H9 (cell line): ENCODE results near the gene CUBN. TPM values are rescaled to one million over a fixed set of nuclear protein-coding genes. Genes with fewer than 3 reads are reported as not detected.

Experiments used
- DNase-seq: peaks from one replicate; pipeline ENCODE4 v3.0.0-alpha.2; 2017
- H2AFZ ChIP-seq: one replicate; pipeline ENCODE4 v1.6.1; 2013; ENCODE audit warnings: mild to moderate bottlenecking, low read length, control low read depth, moderate library complexity
- H2AK5ac ChIP-seq: 2 replicates; pipeline ENCODE4 v1.6.1; 2013; ENCODE audit warnings: low read length, control low read depth, mixed read lengths; ENCODE audit not compliant: insufficient read length
- H2BK120ac ChIP-seq: one replicate; pipeline ENCODE4 v1.6.1; 2013; ENCODE audit warnings: low read depth, mild to moderate bottlenecking, low read length, control low read depth, inconsistent platforms; ENCODE audit not compliant: poor library complexity, severe bottlenecking
- H2BK12ac ChIP-seq: 2 replicates; pipeline ENCODE4 v1.6.1; 2013; ENCODE audit warnings: low read length, control low read depth, mixed read lengths, low read depth; ENCODE audit not compliant: insufficient read length
- H2BK15ac ChIP-seq: 2 replicates; pipeline ENCODE4 v1.6.1; 2013; ENCODE audit warnings: low read depth, low read length, control low read depth
- H2BK20ac ChIP-seq: one replicate; pipeline ENCODE4 v1.6.1; 2013; ENCODE audit warnings: low read depth, mild to moderate bottlenecking, low read length, control low read depth, inconsistent platforms; ENCODE audit not compliant: poor library complexity, severe bottlenecking
- H2BK5ac ChIP-seq: 2 replicates; pipeline ENCODE4 v1.6.1; 2013; ENCODE audit warnings: low read length, control low read depth, mixed read lengths; ENCODE audit not compliant: insufficient read length
- H3K14ac ChIP-seq: 2 replicates; pipeline ENCODE4 v1.6.1; 2013; ENCODE audit warnings: low read length, control low read depth; ENCODE audit not compliant: insufficient read depth
- H3K18ac ChIP-seq: 2 replicates; pipeline ENCODE4 v1.6.1; 2013; ENCODE audit warnings: low read depth, mild to moderate bottlenecking, mixed read lengths, low read length, control low read depth; ENCODE audit not compliant: insufficient read length
- H3K23ac ChIP-seq: 2 replicates; pipeline ENCODE4 v1.6.1; 2013; ENCODE audit warnings: low read length, control low read depth, mixed read lengths, low read depth; ENCODE audit not compliant: insufficient read length
- H3K23me2 ChIP-seq: 2 replicates; pipeline ENCODE4 v1.6.1; 2013; ENCODE audit warnings: low read depth, mild to moderate bottlenecking, mixed read lengths, low read length, control low read depth; ENCODE audit not compliant: insufficient read length, poor library complexity, severe bottlenecking
- H3K27ac ChIP-seq: 2 replicates; pipeline ENCODE4 v1.5.1; 2013; ENCODE audit warnings: low read length, control low read depth, mixed read lengths, low read depth; ENCODE audit not compliant: insufficient read length
- H3K27me3 ChIP-seq: 2 replicates; pipeline ENCODE4 v1.6.1; 2013; ENCODE audit warnings: low read length, control low read depth, inconsistent platforms; ENCODE audit not compliant: insufficient read depth
- H3K4ac ChIP-seq: 2 replicates; pipeline ENCODE4 v1.6.1; 2013; ENCODE audit warnings: low read depth, mild to moderate bottlenecking, control low read depth, inconsistent platforms, low read length, moderate library complexity
- H3K4me1 ChIP-seq: 2 replicates; pipeline ENCODE4 v1.6.1; 2013; ENCODE audit warnings: low read length, control low read depth, inconsistent platforms; ENCODE audit not compliant: insufficient read depth
- H3K4me2 ChIP-seq: 2 replicates; pipeline ENCODE4 v1.6.1; 2013; ENCODE audit warnings: low read length, control low read depth, mixed read lengths; ENCODE audit not compliant: insufficient read length, insufficient read depth
- H3K56ac ChIP-seq: 2 replicates; pipeline ENCODE4 v1.6.1; 2013; ENCODE audit warnings: low read depth, mild to moderate bottlenecking, mixed read lengths, low read length, control low read depth; ENCODE audit not compliant: insufficient read length
- H3K79me1 ChIP-seq: 2 replicates; pipeline ENCODE4 v1.6.1; 2013; ENCODE audit warnings: low read depth, mild to moderate bottlenecking, moderate library complexity, low read length, control low read depth, inconsistent platforms; ENCODE audit not compliant: insufficient read depth, poor library complexity, severe bottlenecking
- H3K79me2 ChIP-seq: 2 replicates; pipeline ENCODE4 v1.6.1; 2013; ENCODE audit warnings: low read length, control low read depth, inconsistent platforms; ENCODE audit not compliant: insufficient read depth
- H3K9ac ChIP-seq: 2 replicates; pipeline ENCODE4 v1.6.1; 2013; ENCODE audit warnings: low read length, control low read depth, mixed read lengths; ENCODE audit not compliant: insufficient read length; ENCODE audit errors: extremely low read depth
- H3K9me3 ChIP-seq: one replicate; pipeline ENCODE4 v1.6.1; 2013; ENCODE audit warnings: low read depth, low read length, inconsistent platforms; ENCODE audit not compliant: control insufficient read depth
- H3T11ph ChIP-seq: one replicate; pipeline ENCODE4 v1.6.1; 2013; ENCODE audit warnings: mild to moderate bottlenecking, low read length, control low read depth, inconsistent platforms
- H4K20me1 ChIP-seq: one replicate; pipeline ENCODE4 v1.6.1; 2013; ENCODE audit not compliant: control insufficient read depth, insufficient read length, insufficient read depth
- H4K5ac ChIP-seq: 2 replicates; pipeline ENCODE4 v1.6.1; 2013; ENCODE audit warnings: low read depth, mild to moderate bottlenecking, mixed read lengths, low read length, control low read depth; ENCODE audit not compliant: insufficient read length
- H4K8ac ChIP-seq: replicated peaks from 2 replicates; pipeline ENCODE4 v1.6.1; 2013; ENCODE audit warnings: low read length, control low read depth, mixed read lengths, low read depth; ENCODE audit not compliant: insufficient read length
- H4K91ac ChIP-seq: 2 replicates; pipeline ENCODE4 v1.6.1; 2013; ENCODE audit warnings: low read depth, mild to moderate bottlenecking, moderate library complexity, mixed read lengths, low read length, control low read depth; ENCODE audit not compliant: insufficient read length
- H3K27ac Mint-ChIP-seq, 3 experiments: 2 replicates in 2 of 3; 3 replicates in 1 of 3; pipeline ENCODE4 v1.8.0; 2020 to 2021; ENCODE audit warnings: mixed read lengths in 3 of 3, mild to moderate bottlenecking in 1 of 3, moderate library complexity in 1 of 3
- H3K27me3 Mint-ChIP-seq: 2 replicates; pipeline ENCODE4 v1.8.0; 2021; ENCODE audit warnings: low read depth, mild to moderate bottlenecking, moderate library complexity, mixed read lengths
- H3K36me3 Mint-ChIP-seq, 3 experiments: 2 replicates in 2 of 3; 3 replicates in 1 of 3; pipeline ENCODE4 v1.8.0; 2020 to 2021; ENCODE audit warnings: low read depth in 3 of 3, mixed read lengths in 3 of 3; ENCODE audit not compliant: insufficient read depth in 1 of 3
- H3K4me1 Mint-ChIP-seq, 2 experiments: 2 replicates each; pipeline ENCODE4 v1.8.0; 2020; ENCODE audit warnings: mixed read lengths in 2 of 2
- H3K4me3 Mint-ChIP-seq, 2 experiments: 2 replicates in 1 of 2; 3 replicates in 1 of 2; pipeline ENCODE4 v1.8.0; 2020 to 2021; ENCODE audit warnings: mild to moderate bottlenecking in 2 of 2, mixed read lengths in 2 of 2, moderate library complexity in 1 of 2
- H3K9me3 Mint-ChIP-seq, 2 experiments: 2 replicates in 1 of 2; 3 replicates in 1 of 2; pipeline ENCODE4 v1.8.0; 2020; ENCODE audit warnings: mild to moderate bottlenecking in 2 of 2, mixed read lengths in 2 of 2, moderate library complexity in 1 of 2
- CTCF ChIP-seq: fragments of 200-600 bp; sonication (generic); conservative IDR thresholded peaks from 3 replicates; pipeline ENCODE4 v1.8.0; 2021; ENCODE audit warnings: antibody characterized with exemption, mild to moderate bottlenecking
- WGBS: extraction: QIAGEN DNeasy Blood & Tissue Kit; methylation state at CpG from one replicate; pipeline ENCODE4 v1.1.7; 2013; ENCODE audit warnings: missing lambda C conversion rate, low lambda C conversion rate, mixed read lengths; ENCODE audit not compliant: insufficient read length; ENCODE audit errors: extremely low coverage; 5-methylcytosine and 5-hydroxymethylcytosine counted together
- total RNA-seq: library from RNA; stranded (reverse); gene quantifications from 2 replicates; pipeline ENCODE4 v1.2.1, GENCODE V29; 2021

CUBN gene
- total RNA-seq, 1 experiment from 2014 or later: 0.26 TPM

GRCh38 chr10:17022896-17023295, 106.7 kb downstream of the CUBN start:
- Mint-ChIP-seq H3K27ac (peak overlapping the region in 2 of 3 experiments; percentile 9 to 76; a peak in 4 of 7 replicates), H3K4me1 (peaks cover 41 to 48% of the 10 kb centered on the region in 2 experiments)

More at GRCh38 chr10:17022896-17023295, 106.7 kb downstream of the CUBN start:
- peaks cover 10 to 11% of the 10 kb centered on the region in 2 experiments for H3K9me3 Mint-ChIP-seq
- no peak for TF ChIP-seq CTCF
- H3K18ac ChIP-seq: no peak overlapping the region
- no peaks in the 10 kb centered on the region; the same call in 1 of the 2 replicates for H3K4me1 ChIP-seq
- no peaks in the 10 kb centered on the region for H3K23me2 ChIP-seq
- no CpG with 5 or more reads among the region's 6 CpGs for WGBS
- H3K79me2 ChIP-seq: no peaks in the 10 kb centered on the region
- no peak overlapping the region for H3K14ac ChIP-seq
- no peak overlapping the region for H2BK120ac ChIP-seq
- DNase-seq: no peak
- H4K5ac ChIP-seq: no peak overlapping the region
- H2BK15ac ChIP-seq: no peak overlapping the region
- no peak overlapping the region for H3K4me2 ChIP-seq
- H4K8ac ChIP-seq: no peak overlapping the region
- H4K20me1 ChIP-seq: no peaks in the 10 kb centered on the region
- no peak overlapping the region for H2BK5ac ChIP-seq
- H3K4ac ChIP-seq: no peak overlapping the region
- H3K36me3 Mint-ChIP-seq: peaks cover 6 to 18% (median 8%) of the 10 kb centered on the region in 3 experiments; a peak in 6 of 7 replicates
- no peak overlapping the region for H3K27ac ChIP-seq
- no peaks in the 10 kb centered on the region for H3K27me3 ChIP-seq
- H2BK12ac ChIP-seq: no peak overlapping the region
- H3K27me3 Mint-ChIP-seq: peaks cover 2% of the 10 kb centered on the region; the same call in 1 of the 2 replicates
- no peak overlapping the region for H2BK20ac ChIP-seq
- no peak overlapping the region for H3K56ac ChIP-seq
- H3K79me1 ChIP-seq: no peaks in the 10 kb centered on the region
- no peak overlapping the region for H2AK5ac ChIP-seq
- 0 out of 5 replicates have a peak overlapping the region, but pooled peaks of 1 of the 2 experiments have one; percentile 44 for H3K4me3 Mint-ChIP-seq
- no peak overlapping the region for H3K9ac ChIP-seq
- H3T11ph ChIP-seq: no peak overlapping the region
- H2AFZ ChIP-seq: no peak overlapping the region
- no peak overlapping the region for H4K91ac ChIP-seq
- H3K23ac ChIP-seq: no peak overlapping the region
- no peaks in the 10 kb centered on the region for H3K9me3 ChIP-seq
